Stimulated activated CD8-positive, alpha-beta memory T cell treated with anti-CD3 and anti-CD28 coated beads, Interleukin-15, amount 100 ng/mL, for 4 hours (primary cell): ENCODE results near the gene DSTYK.
"Not testable (repeated sequence)": the region's sequence is repeated elsewhere in the genome, so short reads cannot be mapped to it uniquely, and the experiment has no call there.

ENCODE experiments used
- DNase-seq, 2 donors: peaks; one replicate each; pipeline ENCODE4 v3.0.0-alpha.2; 2020; ENCODE audit warnings: low read depth in 2 of 2

The DSTYK gene

DNA sequence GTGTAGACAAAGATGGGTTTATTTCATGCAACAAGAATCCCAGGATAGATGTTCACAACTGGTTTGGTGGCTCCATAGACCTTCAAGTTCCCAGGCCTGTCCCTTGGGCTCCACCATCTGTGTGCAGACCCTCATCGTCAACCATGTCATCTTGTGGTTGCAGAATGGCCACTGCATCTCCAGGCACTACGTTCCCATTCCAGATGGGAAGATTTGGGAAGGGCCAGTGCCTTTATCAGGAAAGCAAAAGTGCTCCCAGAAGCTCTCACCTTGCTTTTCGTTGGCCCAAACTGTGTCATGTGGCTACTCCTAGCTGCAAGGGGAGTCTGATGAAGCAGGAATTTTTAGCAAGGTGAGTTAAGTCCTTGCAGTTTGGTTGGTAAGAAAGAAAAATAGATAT, 29.1 kb upstream of the DSTYK start:
- no peak for DNase-seq

DNA sequence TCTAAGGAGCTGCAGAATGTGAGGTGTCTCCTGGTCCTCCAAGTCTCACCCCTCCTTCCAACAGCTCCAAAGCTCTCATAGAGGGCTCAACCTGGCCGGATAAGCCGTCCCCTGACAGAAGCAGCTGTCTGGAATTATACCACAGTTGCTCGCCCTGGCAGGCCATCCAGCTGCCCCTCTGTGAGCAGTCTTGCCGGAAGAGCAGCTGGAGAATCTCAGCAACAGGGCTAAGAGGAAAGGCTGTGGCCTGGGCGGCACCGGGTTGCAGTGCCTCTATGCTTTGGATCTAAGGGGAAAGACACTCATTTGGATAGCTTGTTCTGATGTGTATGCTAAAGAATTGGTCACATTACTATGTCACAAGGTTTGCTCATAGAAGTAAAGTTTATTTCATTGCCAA, 28.6 kb upstream of the DSTYK start:
- DNase-seq, result no peak

DNA sequence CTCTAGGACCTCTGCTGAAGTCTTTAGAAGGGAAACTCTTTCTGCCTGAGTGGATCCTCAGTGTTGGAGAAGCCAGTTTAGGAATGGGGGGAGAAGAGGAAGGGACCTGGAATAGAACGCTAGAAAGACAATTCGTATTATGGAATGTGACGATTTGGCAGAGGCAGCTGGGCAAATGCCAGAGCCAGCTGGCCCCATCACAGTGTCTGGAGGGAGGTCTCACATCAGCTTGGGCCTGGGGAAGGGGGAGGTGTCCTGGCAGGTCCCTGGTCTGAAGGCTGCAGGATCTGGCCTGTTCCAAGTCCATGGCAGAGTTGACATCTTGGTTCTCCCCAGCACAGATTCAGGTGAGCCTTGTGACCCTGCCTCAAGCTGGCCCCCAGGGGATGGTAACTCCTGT, 27.6 kb upstream of the DSTYK start:
- no peak for DNase-seq

DNA sequence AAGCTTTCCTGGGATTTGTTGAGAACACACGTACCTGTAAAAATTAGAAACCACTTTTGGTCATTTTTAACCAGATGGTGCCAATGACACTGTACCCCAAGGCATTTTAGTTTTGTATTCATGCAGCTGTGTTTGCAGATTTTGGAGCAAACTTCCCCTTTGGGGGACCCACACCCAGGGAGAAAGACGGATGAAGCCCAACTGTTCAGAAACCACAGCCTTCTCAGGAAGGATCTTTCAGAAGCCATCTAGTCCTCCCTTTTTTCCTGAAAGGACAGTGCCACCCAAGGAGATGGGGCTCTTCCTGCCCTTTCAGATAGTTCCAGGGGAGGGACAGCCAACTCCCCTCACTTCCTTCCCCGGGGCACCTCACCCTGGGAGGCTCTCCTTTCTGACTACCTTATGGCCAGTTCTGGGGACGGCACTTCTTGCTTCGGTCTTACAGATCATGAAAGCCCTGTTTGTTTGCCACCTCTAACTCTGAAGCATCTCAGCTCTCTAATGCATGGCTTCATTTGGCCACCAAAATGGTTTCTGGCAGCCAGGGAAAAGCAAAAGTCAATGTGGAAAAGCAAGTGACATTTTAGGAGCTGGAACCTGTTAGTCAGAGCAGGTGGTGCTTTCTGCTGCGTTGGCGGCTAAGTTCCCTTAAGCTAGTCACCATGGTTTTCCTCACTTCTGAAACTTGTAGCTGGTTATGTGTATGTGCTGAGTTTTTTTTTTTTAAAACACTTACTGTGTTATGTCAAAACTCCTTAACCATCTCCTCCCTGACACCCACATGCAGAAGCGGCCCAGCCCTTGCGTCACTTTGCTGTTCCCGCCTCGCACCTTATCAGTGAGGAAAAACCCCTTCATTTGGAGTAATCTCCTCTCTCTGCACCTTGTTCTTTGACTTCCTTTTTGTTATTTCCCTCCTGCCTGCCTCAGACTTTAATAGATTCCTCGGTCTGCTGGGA, 26.3 kb upstream of the DSTYK start:
- DNase-seq, result no peak

DNA sequence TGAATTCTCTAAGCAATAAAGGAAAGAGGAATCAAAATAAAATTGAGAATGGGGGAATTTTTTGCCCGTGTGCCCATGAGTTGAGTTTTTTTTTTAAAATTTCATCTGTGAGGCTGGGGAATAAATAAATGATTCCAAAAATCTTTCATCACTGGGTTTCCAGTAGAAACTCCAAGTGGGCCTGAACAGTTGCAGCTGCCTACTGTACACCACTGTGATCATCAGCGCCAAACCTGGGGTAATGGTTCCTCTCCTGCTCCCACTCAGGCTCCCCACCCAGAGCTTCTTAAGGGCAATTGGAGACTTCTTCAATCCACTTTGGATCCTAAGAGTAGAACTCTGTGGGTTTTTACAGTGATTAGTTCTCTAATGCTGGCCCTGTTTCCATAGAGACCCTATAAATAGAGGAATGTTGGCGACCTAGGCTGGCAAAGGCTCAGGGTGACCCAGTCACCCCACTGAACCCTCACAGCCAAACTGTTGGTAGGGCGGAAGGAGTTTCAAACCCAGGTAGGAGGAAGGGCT, 25.5 kb upstream of the DSTYK start:
- no peak for DNase-seq

DNA sequence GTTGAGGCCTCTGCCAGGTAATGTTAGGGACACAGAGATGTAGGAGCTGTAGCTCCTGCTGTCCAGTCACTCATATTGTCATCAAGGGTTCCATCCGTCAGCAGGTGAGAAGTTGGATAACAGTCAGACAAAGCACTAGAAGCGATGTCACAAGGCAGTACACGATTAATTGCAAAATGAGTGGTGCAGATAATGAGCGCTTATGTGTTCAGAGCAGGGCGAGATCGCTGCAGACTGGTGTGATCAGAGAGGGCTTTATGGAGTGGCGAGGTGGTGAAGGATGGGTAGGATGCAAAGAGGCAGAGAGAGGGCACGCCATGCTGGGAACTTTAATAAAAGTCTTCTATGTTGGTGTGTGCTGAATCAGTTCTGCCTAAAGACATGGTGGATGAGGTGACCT, 25.0 kb upstream of the DSTYK start:
- no peak for DNase-seq

DNA sequence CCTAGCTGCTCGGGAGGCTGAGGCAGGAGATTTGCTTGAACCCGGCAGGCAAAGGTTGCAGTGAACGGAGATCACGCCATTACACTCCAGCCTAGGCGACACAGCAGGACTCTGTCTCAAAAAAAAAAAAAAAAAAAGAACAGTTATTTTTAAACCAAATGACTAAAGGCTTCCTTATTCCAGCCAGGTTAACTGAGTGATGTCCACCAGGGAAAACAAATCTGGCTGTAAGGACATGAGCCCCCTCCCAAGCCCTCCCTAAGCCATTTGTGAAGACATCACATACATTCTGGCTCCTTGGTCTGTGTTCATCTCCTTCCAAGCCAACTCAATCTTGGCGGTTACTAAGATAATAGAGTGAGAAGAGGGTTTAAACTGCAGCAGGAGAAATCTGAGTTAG, 24.4 kb upstream of the DSTYK start:
- DNase-seq, result no peak

DNA sequence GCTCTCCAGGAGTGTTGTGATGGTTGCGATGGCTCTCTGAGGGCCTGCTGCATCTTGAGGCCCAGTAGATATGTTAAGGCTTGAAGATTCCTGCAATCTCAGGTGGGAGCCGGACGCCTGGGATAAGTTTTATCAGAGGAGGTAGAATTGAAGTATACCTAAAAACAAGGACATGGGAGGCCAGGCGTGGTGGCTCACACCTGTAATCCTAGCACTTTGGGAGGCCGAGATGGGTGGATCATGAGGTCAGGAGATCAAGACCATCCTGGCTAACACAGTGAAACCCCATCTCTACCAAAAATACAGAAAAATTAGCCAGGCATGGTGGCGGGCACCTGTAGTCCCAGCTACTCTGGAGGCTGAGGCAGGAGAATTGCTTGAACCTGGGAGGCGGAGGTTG, 22.5 kb upstream of the DSTYK start:
- not testable (repeated sequence) for DNase-seq

DNA sequence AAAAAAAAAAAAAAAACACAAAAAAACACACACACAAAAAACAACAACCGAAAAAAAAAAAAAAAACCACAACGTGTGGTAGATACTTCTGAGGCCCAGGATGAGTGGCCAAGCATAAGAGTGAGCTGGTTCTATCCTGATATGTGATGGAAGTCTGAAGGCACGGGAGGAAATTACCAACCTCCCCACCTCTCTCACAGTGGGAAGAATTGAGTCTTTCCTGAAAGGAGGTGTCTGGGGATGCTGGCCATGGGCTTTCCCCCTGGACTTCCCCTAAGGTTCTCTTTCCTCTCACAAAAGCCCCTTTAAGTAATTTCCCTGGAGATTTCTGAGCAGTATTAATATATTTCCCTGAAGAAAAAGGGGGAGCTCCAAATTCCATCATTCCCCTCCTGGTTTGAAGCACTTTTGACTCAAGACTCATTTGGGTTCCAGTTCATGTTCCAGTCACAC, 21.5 kb upstream of the DSTYK start:
- no peak for DNase-seq

DNA sequence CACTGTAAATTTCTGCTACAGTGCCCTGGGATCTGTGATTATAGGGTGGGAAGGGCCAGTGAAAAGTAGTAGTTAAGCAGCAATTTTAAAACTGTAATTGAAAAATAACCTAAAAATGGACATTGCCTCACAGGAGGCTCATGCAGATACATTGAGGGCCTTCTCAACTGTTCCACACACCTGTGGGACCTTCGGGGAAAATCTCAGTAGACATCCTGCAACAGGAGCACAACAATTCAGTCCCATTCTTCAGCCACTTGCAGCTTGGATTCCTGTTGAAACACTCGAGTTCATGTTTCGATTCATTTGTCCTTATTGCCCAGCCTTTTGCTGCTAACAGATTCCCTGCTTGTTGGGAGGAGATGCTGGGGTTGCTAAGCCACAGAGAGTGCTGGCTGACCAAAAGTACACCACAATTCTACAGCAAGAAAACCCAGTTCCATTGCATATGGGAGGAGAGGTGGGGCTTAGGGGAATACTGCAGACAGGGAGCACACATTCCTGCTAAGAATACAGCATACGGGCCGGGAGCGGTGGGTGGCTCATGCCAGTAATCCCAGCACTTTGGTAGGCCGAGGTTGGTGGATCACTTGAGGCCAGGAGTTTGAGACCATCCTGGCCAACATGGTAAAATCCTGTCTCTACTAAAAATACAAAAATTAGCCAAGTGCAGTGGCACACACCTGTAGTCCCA, 20.8 kb upstream of the DSTYK start:
- no peak for DNase-seq

DNA sequence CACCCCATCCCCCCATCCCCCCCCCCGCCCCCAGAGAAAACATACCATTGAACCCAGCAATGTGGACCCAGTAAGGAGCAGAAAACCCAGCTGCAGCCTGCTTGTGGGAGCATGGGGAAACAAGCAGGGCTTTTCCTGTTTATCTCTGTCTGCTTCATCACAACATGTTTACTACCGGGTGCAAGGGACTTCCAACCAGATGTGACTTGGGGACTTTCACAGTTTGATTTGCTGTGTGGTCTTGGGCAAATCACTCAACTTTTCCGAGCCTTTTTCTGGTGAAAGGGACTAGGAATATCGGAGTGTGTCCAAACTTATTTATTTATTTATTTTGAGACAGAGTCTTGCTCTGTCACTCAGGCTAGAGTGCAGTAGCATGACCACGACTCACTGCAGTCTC, 19.5 kb upstream of the DSTYK start:
- no peak for DNase-seq

DNA sequence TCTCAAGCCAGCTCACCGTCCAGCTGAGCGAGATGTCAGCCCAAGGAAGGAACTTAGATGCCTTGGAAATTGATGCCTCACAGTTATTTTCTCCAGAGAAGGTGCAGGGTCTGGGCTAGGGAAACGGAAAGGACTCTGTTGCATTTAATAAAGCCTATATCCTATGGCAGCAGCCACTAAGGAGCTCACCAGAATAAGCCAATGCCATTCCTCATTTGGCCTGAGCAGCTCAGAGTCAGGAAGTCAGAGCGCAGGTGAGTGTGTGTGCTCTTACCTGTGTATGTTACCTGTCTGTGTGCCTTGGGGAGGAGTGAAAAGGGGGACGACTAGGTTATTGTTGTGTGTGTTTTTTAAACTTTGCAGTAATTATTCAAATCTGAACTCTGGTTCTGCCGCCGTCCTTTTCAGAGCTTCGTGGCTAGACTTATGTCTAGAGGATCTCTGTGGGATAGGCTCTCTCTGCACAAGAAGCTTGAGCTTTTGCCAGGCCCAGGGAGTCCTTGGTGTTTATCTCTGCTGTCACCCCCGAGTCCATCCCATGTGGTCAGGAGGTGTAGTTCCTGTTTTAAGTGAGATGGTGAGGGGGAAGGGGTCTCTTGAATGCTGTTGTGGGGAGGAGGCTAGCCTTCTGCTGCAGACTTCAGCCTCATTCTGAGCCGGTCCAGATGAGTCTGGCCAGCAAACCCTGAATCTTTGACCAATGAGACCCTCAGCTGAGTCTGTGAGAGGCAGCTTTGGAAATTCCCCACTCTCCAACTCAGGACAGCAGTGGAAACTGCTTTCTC, 18.6 kb upstream of the DSTYK start:
- no peak for DNase-seq

DNA sequence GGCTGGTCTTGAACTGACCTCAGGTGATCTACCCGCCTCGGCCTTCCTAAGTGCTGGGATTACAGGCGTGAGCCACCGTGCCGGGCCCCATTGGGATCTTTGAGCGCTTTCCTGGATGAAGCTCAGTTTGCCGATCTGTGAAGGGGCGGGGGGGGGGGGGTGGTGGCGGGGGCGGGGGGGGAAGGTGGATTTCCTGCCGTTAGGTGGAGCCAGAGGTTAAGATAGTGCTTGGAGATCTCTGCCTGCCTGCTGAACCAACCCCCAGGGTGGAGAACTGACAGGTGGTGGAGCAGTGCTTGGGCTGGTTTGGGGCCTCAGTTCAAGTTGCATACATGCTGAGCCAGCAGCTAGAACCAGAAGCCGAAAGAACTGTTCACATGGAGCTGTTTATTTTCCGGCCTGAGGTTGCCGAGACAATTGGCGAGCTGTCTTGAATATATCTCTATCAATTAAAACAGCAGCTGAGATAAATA, 17.9 kb upstream of the DSTYK start:
- peak; percentile 17 to 33 for DNase-seq

DNA sequence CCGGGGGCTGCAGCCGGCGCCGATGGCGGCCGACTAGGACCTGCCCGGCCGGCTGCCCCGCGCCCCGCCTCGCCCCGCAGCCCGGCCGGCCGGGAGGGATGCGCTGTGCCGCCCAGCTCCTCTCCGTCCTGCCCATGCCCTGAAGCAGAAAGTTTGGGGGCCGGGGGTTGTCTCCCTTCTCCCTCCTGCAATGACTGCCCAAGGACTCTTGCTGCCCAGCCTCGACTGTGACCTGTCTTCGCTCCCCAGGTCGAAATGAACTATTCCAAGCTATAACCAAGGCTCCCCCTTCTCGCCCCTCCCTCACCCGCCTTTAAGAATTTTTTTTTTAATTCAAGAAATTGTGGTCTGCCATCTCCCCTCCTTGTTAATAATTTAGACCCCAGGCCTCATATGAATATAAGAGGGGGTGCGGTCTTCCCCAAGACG, 16.6 kb upstream of the DSTYK start:
- no peak for DNase-seq

DNA sequence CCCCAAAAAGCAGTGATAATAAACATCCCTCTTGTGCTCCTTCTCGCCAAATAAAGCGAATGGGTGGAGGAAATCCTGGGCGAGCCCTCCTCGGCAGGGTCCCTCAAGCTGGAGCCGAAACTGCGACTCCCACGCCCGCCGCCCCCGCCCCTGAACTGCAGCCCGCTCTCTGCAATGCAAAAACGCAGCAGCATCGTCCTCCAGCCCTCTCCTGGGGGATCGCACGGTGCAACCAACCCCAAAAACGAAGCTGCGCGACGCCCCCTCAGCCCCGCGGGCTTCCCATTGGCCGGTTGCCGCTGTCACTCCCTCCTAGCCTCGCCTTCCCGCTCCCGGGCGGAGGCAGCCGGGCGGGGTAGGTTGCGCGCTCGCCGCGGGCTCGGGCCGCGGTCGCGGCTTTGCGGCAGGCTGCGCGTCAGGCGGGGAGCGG, 16.1 kb upstream of the DSTYK start, which contains the start of gene TMCC2:
Gene TMCC2, plus strand, starts transcription at position 363 of the 430 bp plus-strand sequence. CDS start 619 bp downstream, outside the sequence.
- DNase-seq, result peak; percentile 66 to 68

DNA sequence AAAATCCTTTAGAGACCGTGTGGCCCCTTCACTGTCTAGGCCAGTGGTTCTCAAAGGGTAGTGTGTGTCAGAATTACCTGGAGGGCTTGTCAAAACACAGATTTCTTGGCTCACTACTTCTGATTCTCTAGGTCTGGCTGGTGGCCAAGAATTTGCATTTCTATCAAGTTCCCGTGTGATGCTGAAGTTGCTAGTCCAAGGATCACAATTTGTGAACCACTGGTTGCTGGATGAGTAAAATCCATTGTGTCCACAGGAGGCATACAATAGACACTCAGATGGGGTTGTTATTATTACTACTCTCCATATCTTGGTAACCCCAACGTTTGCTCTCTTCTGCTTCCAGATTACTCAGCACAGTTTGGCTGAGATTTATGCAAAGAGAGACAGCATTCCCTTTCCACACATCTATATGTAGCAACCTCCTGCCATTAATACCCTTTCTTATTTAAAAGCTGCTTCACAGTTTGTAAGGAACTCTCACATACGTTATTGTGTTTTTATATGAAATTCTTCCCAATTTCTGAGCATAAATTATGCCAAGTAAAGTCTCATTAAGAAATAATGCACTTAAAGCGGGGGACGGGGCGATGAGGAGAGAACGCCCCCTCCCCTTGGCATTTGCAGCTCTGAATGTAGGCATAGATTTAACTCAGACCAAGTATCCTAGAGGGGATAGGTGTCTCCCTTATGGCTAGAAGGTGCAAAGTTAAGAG, 15.5 kb upstream of the DSTYK start:
- no peak for DNase-seq

DNA sequence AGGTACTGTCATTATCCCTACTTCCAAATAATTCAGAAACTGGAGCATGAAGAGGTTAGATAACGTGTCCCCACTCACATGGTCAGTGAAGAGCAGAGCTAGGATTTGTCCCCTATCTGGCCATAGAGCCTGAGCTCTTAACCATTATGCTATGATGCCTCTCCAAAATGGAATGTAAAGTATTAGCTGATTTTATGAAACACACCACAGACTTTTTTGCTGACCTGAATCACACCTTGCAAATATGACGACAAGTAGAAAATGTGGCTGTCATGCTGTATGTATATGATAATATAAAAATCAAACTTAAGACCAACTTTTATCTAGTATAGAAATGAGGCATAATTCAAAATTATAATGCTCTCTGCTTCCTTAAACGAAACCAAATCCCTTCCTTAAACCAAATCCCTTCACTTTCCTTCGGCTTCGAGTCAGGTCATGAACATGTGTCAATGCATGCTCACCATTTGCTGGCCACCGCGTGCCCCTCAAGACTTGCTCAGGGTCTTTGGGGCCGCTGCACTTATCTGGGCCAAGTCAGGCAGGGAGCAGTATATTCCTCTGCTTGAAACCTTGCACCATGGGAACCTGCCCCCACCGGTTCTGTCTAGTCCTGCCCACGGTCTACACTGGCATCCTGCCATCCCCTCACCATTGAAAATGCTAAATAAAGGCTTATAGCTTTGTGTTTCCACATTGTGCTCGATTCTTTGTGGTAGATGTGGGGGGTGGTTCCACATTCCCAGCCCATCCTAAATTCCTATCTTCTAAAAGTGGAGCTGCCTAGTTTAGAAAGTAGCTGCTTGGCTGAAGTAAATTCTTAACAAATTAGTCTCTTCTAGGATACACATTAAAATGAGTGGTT, 14.6 kb upstream of the DSTYK start:
- no peak for DNase-seq

DNA sequence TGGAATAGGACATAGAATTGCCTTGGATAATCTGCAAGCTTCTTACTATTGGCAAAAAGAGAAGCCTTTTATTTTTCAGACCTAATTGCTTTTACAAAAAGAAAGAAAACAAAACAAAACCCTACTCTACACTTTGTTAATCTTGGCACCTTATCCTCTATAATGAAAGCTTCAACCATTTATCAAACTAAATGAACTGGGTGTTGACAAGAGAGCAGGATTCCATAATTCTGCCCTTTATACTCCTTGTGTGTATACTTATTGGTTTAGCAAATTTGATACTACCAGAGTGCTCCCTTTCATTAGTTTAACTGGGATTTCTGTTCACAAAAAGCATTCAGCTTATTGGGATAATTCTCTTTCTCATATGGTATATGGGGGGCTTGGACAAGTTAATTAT, 13.2 kb upstream of the DSTYK start:
- no peak for DNase-seq

DNA sequence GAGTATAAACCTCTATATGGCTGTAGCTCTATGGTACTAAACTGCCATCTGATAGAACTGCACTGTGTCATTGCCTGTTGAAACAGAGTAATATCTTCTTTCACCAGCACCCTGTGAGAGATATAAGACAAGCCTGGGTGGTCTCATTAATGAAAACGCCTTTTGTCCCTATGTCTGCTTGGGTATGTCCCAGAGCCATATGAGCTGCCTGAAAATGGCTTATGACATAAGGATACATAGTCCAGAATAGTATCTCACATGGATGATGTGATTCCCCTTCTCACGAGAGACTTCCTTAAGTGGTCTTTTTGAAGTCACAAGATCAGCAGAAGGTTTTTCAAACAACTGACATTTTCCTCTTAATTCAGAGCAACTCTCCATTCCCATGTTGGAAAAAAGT, 8.9 kb upstream of the DSTYK start:
- DNase-seq, result no peak

DNA sequence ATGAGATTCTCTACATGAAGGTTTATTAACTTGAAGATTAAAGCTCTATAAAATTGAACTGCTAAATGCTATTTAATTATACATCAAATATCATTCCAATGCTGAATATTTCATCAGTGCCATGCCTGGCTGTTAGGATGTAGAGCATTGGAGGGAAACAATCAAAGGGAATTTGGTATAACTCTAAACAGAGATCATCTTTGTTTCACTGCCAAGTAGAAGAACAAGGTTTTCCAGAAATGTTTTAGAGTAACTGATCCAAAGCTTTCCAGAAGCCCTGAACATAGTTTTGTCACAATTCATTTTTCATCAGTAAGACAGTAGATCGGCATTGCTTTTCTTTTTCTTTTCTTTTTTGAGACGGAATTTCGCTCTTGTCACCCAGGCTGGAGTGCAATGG, 5.9 kb upstream of the DSTYK start:
- DNase-seq, result no peak
